Colonic mucosa (tissue), 4 donors: Measurements from ENCODE around the gene SLC2A9. TPM values are rescaled to one million over a fixed set of nuclear protein-coding genes. Genes with fewer than 3 reads are reported as not detected.

ENCODE experiments used
- DNase-seq: peaks from one replicate; pipeline ENCODE4 v3.0.0-alpha.2; 2020
- H3K27ac ChIP-seq: fragments of 200-600 bp; one replicate; pipeline ENCODE4 v1.8.0; 2021
- H3K27me3 ChIP-seq: fragments of 200-600 bp; one replicate; pipeline ENCODE4 v1.8.0; 2021
- H3K36me3 ChIP-seq: fragments of 200-600 bp; one replicate; pipeline ENCODE4 v1.8.0; 2021
- H3K4me1 ChIP-seq: fragments of 200-600 bp; one replicate; pipeline ENCODE4 v1.8.0; 2021; ENCODE audit warnings: mild to moderate bottlenecking
- H3K4me3 ChIP-seq: fragments of 200-600 bp; one replicate; pipeline ENCODE4 v1.8.0; 2021
- H3K9ac ChIP-seq, 2 donors: one replicate each; pipeline ENCODE4 v1.7.0; 2013; ENCODE audit warnings: control low read depth in 2 of 2, low read depth in 2 of 2, low read length in 2 of 2
- H3K9me3 ChIP-seq: fragments of 200-600 bp; one replicate; pipeline ENCODE4 v1.8.0; 2021
- intact Hi-C: fragments of 100-400 bp; cut with DNase I; formaldehyde crosslinking; loops from one replicate; pipeline ENCODE4 v1.14.1; 2022
- total RNA-seq, 2 donors: library from RNA; stranded (reverse); fragmentation: NEBNext Ultra II Directional in 1 of 2; extraction: Animal tissue kit (Norgen Biotek cat#: 25700) in 1 of 2; gene quantifications; one replicate each; pipeline ENCODE4 v1.2.1, GENCODE V29; 2021
- TF ChIP-seq, protein P1 (sequence below): fragments of 200-600 bp; IDR thresholded peaks from one replicate; pipeline ENCODE4 v1.8.0; 2022; ENCODE audit warnings: antibody characterized with exemption, mild to moderate bottlenecking
- donor health status: healthy.
- donor health status: DM: no; HTN: no; CAD: no.
- donor health status: DM: no; HTN: no; CAD: no.

The SLC2A9 gene
- total RNA-seq, 2 donors from 2014 or later = 4.3 to 6.8 TPM

DNA sequence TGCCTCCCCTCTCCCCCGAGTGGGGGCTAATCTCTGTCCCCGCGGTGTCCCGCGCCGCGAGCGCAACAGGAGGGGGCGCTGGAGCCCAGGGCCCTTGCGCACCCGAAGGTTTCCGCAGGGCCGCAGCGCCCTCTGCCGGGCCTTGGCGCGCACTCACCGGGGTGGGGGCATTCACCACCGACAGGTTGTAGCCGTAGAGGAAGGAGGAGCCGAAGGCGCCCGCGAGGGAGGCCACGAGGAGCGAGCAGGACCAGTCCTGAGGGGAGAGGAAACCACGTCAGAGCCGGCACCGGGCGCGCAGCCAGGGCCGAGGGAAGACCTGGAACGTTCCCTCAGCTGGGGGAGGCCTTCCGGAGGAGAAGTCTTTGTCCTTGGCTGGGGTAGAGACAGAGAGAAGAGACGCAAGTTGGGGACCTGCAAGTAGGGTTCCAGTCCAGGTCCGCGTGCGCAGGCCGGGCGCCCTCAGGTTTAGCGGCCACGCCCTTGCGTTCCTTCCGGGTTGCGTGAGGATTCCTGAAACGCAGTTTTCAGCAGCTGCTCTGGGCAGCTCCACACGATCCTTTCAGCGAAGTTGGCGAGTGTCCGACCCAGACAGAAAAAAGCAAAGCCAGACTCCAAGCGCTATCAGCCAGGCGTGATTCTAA lies 2.4 kb downstream of the SLC2A9 start:
- peak overlapping the region; percentile 64 to 85 for H3K9ac ChIP-seq
- no peaks in the 10 kb centered on the region for H3K9me3 ChIP-seq
- intact Hi-C loops = loop anchor here (10.0 kb wide), 1 partner anchor 114 kb away; no protein-coding TSS in a partner anchor
- no peaks in the 10 kb centered on the region for H3K27me3 ChIP-seq
- TF ChIP-seq, protein P1, sequence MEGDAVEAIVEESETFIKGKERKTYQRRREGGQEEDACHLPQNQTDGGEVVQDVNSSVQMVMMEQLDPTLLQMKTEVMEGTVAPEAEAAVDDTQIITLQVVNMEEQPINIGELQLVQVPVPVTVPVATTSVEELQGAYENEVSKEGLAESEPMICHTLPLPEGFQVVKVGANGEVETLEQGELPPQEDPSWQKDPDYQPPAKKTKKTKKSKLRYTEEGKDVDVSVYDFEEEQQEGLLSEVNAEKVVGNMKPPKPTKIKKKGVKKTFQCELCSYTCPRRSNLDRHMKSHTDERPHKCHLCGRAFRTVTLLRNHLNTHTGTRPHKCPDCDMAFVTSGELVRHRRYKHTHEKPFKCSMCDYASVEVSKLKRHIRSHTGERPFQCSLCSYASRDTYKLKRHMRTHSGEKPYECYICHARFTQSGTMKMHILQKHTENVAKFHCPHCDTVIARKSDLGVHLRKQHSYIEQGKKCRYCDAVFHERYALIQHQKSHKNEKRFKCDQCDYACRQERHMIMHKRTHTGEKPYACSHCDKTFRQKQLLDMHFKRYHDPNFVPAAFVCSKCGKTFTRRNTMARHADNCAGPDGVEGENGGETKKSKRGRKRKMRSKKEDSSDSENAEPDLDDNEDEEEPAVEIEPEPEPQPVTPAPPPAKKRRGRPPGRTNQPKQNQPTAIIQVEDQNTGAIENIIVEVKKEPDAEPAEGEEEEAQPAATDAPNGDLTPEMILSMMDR = peak; percentile 96
- H3K27ac ChIP-seq = peak overlapping the region; percentile 87
- H3K36me3 ChIP-seq = no peaks in the 10 kb centered on the region
- H3K4me3 ChIP-seq = peak overlapping the region; percentile 44
- peak; percentile 96 for DNase-seq
- H3K4me1 ChIP-seq = peaks cover 4% of the 10 kb centered on the region

DNA sequence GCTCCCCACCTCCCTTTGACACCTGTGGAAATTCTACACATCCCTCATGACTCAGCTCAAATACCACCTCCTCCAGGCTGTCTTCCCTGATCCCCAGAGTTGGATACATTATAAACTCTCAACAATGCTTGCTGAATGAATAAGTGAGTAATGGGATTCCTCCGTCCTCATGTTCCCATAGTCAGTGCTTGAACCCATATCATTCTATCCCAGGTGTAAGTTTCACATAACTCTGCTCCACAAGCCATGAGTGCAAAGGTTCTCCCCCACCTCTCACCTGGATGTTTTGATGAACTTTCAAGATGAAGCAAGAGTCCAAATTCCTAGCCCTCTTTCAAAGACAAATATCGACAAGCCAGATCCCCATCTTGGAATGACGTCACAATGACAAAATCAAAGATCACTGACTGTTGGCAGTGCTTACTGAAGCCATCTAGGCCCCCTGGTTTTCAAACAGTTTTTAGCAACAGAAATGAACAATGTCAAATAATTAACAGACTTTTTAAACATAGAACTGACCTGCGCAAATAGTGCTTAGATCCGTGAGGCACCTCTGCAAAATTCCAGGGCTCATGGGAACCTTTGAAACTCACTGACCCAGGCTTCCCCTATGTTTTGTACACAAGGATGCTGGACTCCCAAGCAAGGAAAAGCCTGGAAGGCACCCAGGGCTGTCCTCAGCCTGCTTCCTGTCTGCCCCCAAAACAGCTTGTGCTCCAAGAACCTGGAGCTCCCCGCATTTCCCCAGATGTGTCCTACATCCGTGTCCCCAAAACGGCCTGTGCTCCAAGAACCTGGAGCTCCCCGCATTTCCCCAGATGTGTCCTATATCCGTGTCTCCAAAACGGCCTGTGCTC lies 4.0 kb downstream of the SLC2A9 start:
- H3K9ac ChIP-seq = no peak overlapping the region
- intact Hi-C loops = loop anchor here (2.0 to 10.0 kb wide), 2 partner anchors 112 to 254 kb away; no protein-coding TSS in a partner anchor
- no peaks in the 10 kb centered on the region for H3K27me3 ChIP-seq
- H3K4me1 ChIP-seq = peaks cover 4% of the 10 kb centered on the region
- DNase-seq = no peak
- no peak overlapping the region for H3K4me3 ChIP-seq
- TF ChIP-seq, protein P1 = no peak
- no peaks in the 10 kb centered on the region for H3K36me3 ChIP-seq
- H3K9me3 ChIP-seq = no peaks in the 10 kb centered on the region
- no peak overlapping the region for H3K27ac ChIP-seq

DNA sequence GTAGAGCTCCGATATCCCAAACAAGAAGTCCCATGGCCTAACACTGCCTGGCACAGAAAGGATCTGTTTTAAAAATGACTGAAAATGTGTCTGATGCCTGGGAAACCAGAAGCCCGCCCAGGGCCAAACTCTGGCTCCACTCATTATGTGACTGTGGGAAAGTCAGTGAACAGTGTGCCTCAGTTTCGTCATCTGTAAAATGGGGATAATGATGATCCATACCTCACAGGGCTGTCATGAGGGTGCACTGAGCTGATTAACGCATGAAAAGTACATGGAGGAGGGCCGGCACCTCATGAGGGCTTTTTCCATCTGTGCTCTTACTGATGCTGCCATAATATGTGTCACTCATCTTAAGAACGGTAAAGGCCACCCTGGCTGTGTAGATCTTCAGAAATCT lies 5.1 kb downstream of the SLC2A9 start:
- no peaks in the 10 kb centered on the region for H3K9me3 ChIP-seq
- H3K27me3 ChIP-seq = no peaks in the 10 kb centered on the region
- peaks cover 4% of the 10 kb centered on the region for H3K4me1 ChIP-seq
- no peak for DNase-seq
- no peaks in the 10 kb centered on the region for H3K36me3 ChIP-seq
- H3K27ac ChIP-seq = no peak overlapping the region
- H3K4me3 ChIP-seq = no peak overlapping the region
- no peak overlapping the region for H3K9ac ChIP-seq
- TF ChIP-seq, protein P1 = no peak
- intact Hi-C loops = loop anchor here (2.0 to 10.0 kb wide), 2 partner anchors 111 to 253 kb away; no protein-coding TSS in a partner anchor

DNA sequence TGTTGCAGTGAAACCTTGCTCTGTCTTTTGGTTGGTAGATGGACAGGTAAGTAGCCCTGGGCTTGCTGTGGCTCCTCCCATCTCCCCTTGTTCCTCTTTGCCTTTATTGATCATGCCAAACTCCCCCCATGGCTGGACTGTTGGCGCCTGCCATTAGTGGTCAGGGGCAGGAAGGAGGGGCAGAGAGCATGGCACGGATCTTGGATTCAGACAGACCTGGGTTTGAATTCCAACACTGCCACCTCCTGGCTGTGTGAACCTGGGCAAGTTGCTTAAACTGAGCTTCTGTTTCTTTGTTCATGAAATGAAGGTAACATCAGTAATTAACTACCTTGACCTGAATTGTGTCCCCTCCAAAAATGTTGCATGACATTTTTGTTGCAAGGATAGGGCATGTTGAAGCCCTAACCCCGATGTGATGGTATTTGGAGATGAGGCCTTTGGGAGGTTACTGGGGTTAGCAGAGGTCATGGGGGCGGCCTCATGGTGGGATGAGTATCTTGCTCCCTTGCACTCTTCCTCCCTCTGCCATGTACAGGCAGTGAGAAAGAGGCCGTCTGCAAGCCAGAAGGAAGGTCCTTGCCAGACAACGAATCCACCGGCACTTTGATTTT lies 6.0 kb downstream of the SLC2A9 start:
- TF ChIP-seq, protein P1 = peak; percentile 34
- Histone ChIP-seq H3K9me3 (no peaks in the 10 kb centered on the region), H3K4me1 (peaks cover 4% of the 10 kb centered on the region), H3K9ac (no peak overlapping the region), H3K4me3 (no peak overlapping the region), H3K36me3 (no peaks in the 10 kb centered on the region), H3K27ac (no peak overlapping the region), H3K27me3 (no peaks in the 10 kb centered on the region)
- intact Hi-C loops = loop anchor here (10.0 kb wide), 1 partner anchor 110 kb away; no protein-coding TSS in a partner anchor
- peak; percentile 67 for DNase-seq

GRCh38 chr4:10013722-10014121 lies 7.6 kb downstream of the SLC2A9 start:
- Histone ChIP-seq H3K27me3 (no peaks in the 10 kb centered on the region), H3K4me1 (no peaks in the 10 kb centered on the region), H3K4me3 (no peak overlapping the region), H3K27ac (no peak overlapping the region), H3K9ac (no peak overlapping the region), H3K9me3 (no peaks in the 10 kb centered on the region), H3K36me3 (no peaks in the 10 kb centered on the region)
- intact Hi-C loops = loop anchor here (5.0 to 10.0 kb wide), 2 partner anchors 109 to 316 kb away; no protein-coding TSS in a partner anchor
- TF ChIP-seq, protein P1 = peak; percentile 54
- peak; percentile 78 for DNase-seq
